Measurements from ENCODE around the gene HTR4. TPM values are rescaled to one million over a fixed set of nuclear protein-coding genes. Genes with fewer than 3 reads are reported as not detected.

Gene HTR4
- total and polyA plus RNA-seq, 2 of the 4 experiments (the other 2 are of a cell fraction): not detected

DNA sequence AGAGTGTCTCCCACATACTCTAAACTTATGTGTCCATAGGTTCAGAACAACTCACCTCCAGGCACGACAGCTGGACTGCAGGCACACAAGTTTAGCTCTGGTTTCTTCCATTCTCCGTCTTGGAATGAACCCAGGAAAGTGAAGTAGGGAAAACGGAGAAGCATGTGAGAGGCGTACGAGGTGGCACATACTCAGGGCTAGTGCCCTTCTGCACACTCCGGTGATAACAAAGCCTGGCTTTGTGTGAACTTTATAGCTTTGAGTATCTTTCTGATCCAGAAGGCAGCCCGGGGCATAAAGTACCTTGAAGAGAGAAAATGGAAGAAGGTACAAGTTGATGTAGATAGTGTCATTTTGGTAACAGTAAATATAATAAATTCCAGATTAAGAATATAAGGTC lies 11.1 kb upstream of the HTR4 start:
- no peak overlapping the region for H2BK15ac ChIP-seq (ENCODE audit: low read depth, low read length)
- no peaks in the 10 kb centered on the region for H3K27me3 ChIP-seq (ENCODE audit: control insufficient read depth, insufficient read depth, low read length)
- no peak overlapping the region for H3K23ac ChIP-seq (ENCODE audit: low read depth, low read length)
- H4K8ac ChIP-seq (ENCODE audit: low read depth in 2 of 2, low read length in 2 of 2): no peak overlapping the region
- no peak overlapping the region for H2AK5ac ChIP-seq (ENCODE audit: low read depth, low read length)
- H2AK9ac ChIP-seq (replicated peaks; ENCODE audit: low read depth, low read length, poor library complexity): no peak overlapping the region
- intact Hi-C loops (cut with micrococcal nuclease): no loop called here
- no peaks in the 10 kb centered on the region for H3K79me1 ChIP-seq (ENCODE audit: low read depth in 1 of 2, low read length in 2 of 2)
- ChIA-PET POLR2A (ENCODE audit: unreplicated experiment) (no interaction called here), CTCF (no interaction called here)
- H2AFZ ChIP-seq (replicated peaks; ENCODE audit: low read length, poor library complexity): no peak overlapping the region
- no peak overlapping the region for H4K5ac ChIP-seq (ENCODE audit: low read depth, low read length)
- WGBS, 2 experiments (ENCODE audit: extremely low coverage in 2 of 2, insufficient read length in 1 of 2): 80% methylated on average over 5 of the region's 7 CpGs; no CpG with 5 or more reads in 1 of the 2 experiments
- H3K4me3 ChIP-seq (ENCODE audit: insufficient read depth, low read depth, low read length): no peak overlapping the region
- H4K20me1 ChIP-seq (ENCODE audit: insufficient read depth, low read length): no peaks in the 10 kb centered on the region
- H3K18ac ChIP-seq (ENCODE audit: low read depth, low read length): no peak overlapping the region
- H3K27ac ChIP-seq (ENCODE audit: insufficient read depth, low read length): no peak overlapping the region
- no peaks in the 10 kb centered on the region for H3K9me3 ChIP-seq (ENCODE audit: control insufficient read depth, insufficient read depth, low read length)
- H3K4me1 ChIP-seq (ENCODE audit: control insufficient read depth, insufficient read depth, low read length): no peaks in the 10 kb centered on the region
- no peaks in the 10 kb centered on the region for H3K36me3 ChIP-seq (ENCODE audit: control insufficient read depth, insufficient read depth, low read length)
- no peak overlapping the region for H3K9ac ChIP-seq (ENCODE audit: low read depth, low read length)
- H3K9me1 ChIP-seq (ENCODE audit: insufficient read depth, low read length): no peaks in the 10 kb centered on the region
- H2BK120ac ChIP-seq (ENCODE audit: low read depth, low read length): no peak overlapping the region
- ATAC-seq (ENCODE audit: low read depth) (no peak), DNase-seq (no peak)
- no peak overlapping the region for H3K4ac ChIP-seq (ENCODE audit: low read depth, low read length)
- H2BK5ac ChIP-seq (ENCODE audit: low read depth, low read length, poor library complexity, severe bottlenecking): no peak overlapping the region
- H2BK20ac ChIP-seq (ENCODE audit: low read depth, low read length): no peak overlapping the region
- in situ Hi-C loops (cut with MboI; ENCODE audit: low sequenced_read_pairs): no loop called here
- no peak overlapping the region for H3K14ac ChIP-seq (replicated peaks; ENCODE audit: low read depth, low read length)
- BruUV-seq (replicated peaks): no TSS peak
- dilution Hi-C loops (cut with HindIII; ENCODE audit: low sequenced_read_pairs, unreplicated experiment): no loop called here
- no peak overlapping the region for H4K91ac ChIP-seq (ENCODE audit: insufficient read depth, low read depth, low read length)
- no peak for TF ChIP-seq ELK1 (IDR thresholded peaks at IDR 0.05; ENCODE audit: borderline replicate concordance, low read depth, low read length)
- TF ChIP-seq MAZ (IDR thresholded peaks at IDR 0.05; ENCODE audit: borderline replicate concordance, low read depth, low read length): no peak
- TF ChIP-seq, protein P1, sequence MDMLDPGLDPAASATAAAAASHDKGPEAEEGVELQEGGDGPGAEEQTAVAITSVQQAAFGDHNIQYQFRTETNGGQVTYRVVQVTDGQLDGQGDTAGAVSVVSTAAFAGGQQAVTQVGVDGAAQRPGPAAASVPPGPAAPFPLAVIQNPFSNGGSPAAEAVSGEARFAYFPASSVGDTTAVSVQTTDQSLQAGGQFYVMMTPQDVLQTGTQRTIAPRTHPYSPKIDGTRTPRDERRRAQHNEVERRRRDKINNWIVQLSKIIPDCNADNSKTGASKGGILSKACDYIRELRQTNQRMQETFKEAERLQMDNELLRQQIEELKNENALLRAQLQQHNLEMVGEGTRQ (IDR thresholded peaks at IDR 0.05; ENCODE audit: low read depth, low read length): no peak
- H3K4me2 ChIP-seq (ENCODE audit: low read depth, low read length): no peak overlapping the region
- H3K56ac ChIP-seq (ENCODE audit: extremely low read depth, insufficient read depth, low read length): no peak overlapping the region

Data from IMR-90 (cell line).